ENCODE results near the gene ASCC1.
"Not testable (repeated sequence)": the region's sequence is repeated elsewhere in the genome, so short reads cannot be mapped to it uniquely, and the experiment has no call there.

ASCC1 gene

GRCh38 chr10:72249176-72249862 lies 33.2 kb upstream of the ASCC1 start:
- not testable (repeated sequence) for DNase-seq (ENCODE audit: low read depth in 2 of 2, low spot score in 1 of 2)

- peak; percentile 31 to 39 for DNase-seq (ENCODE audit: low read depth in 2 of 2, low spot score in 1 of 2)
Measured at GRCh38 chr10:72248468-72249151, 32.5 kb upstream of the ASCC1 start.

DNA sequence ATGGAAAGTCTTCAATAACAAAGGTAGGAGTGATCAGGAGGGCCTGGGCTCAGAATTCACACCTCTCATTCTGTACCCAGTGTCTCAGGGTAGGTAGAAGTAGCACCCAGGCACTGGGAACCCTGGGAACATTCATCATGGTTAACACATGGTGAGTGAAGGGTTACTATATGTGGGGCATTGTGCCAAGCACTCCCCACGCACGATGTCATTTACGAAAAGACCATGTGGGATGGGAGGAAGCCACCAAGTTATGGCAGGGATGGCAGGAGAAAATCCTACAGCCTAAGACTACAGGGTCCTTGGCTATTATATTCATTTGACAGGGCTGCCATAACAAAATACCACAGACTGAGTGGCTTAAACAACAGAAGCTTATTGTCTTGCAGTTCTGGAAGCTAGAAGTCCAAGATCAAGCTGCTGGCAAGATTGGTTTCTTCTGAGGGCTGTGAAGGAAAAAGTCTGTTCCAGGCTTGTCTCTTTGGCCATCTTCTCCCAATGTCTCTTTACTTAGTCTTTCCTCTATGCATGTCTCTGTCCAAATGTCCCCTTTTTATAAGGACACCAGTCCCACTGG lies 30.0 kb upstream of the ASCC1 start:
- no peak for DNase-seq (ENCODE audit: low read depth in 2 of 2, low spot score in 1 of 2)

GRCh38 chr10:72244573-72245038 lies 28.5 kb upstream of the ASCC1 start:
- no peak for DNase-seq (ENCODE audit: low read depth in 2 of 2, low spot score in 1 of 2)

GRCh38 chr10:72243822-72244437 lies 27.9 kb upstream of the ASCC1 start:
- no peak for DNase-seq (ENCODE audit: low read depth in 2 of 2, low spot score in 1 of 2)

DNA sequence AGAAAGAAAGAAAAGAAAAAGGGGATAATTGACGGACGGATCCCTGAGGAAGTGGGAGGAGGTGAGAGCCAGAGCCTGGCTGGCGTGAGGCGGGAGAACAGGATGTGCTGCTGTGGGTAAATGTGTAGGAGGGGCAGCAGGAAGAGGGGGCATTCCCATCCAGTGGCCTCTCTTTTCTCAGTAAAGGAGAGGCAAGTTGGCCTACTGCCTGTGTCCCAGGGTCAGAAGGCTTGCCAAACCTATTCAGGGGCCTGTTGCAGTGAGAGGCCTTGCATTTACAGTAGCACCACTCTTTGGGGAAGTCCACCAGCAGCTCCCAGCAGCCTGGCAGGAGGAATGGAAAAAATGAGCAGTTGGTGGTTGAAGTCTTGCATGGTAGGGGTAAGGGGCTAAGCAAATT lies 26.6 kb upstream of the ASCC1 start:
- no peak for DNase-seq (ENCODE audit: low read depth in 2 of 2, low spot score in 1 of 2)

DNA sequence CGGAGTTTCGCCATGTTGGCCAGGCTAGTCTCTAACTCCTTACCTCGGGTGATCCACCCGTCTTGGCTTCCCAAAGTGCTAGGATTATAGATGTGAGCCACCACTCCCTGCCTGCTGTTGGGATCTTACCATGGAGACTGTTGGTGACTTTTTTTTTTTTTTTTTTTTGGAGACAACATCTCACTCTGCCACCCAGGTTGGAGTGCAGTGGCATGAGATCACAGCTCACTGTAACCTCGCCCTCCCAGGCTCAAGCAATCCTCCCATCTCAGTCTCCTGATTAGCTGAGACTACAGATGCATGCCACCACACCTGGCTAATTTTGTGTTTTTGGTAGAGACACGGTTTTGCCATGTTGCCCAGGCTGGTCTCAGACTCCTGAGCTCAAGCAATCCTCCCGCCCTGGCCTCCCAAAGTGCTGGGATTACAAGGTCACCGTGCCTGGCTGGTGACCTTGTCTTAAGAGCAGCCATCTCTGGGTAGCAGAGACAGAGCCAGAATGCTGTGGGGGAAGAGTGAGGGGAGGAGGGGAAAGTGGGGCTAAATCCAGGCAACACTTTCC lies 25.7 kb upstream of the ASCC1 start:
- no peak for DNase-seq (ENCODE audit: low read depth in 2 of 2, low spot score in 1 of 2)

DNA sequence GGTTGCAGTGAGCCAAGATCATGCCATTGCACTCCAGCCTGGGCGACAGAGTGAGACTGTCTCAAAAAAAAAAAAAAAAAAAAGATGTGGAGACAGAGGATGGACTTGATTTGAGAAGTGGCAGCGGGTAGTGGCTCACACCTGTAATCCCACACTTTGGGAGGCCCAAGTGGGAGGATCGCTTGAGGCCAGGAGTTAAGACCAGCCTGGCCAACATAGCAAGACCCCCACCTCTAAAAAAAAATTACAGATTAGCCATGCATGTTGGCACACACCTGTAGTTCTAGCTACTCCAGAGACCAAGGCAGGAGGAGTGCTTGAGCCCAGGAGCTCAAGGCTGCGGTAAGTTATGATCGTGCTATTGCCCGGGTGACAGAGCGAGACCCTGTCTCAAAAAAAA lies 24.3 kb upstream of the ASCC1 start:
- no peak for DNase-seq (ENCODE audit: low read depth in 2 of 2, low spot score in 1 of 2)

- no peak for DNase-seq (ENCODE audit: low read depth in 2 of 2, low spot score in 1 of 2)
Measured at GRCh38 chr10:72239409-72239808, 23.3 kb upstream of the ASCC1 start.

GRCh38 chr10:72238392-72239175 lies 22.5 kb upstream of the ASCC1 start:
- DNase-seq (ENCODE audit: low read depth in 2 of 2, low spot score in 1 of 2), result no peak

DNA sequence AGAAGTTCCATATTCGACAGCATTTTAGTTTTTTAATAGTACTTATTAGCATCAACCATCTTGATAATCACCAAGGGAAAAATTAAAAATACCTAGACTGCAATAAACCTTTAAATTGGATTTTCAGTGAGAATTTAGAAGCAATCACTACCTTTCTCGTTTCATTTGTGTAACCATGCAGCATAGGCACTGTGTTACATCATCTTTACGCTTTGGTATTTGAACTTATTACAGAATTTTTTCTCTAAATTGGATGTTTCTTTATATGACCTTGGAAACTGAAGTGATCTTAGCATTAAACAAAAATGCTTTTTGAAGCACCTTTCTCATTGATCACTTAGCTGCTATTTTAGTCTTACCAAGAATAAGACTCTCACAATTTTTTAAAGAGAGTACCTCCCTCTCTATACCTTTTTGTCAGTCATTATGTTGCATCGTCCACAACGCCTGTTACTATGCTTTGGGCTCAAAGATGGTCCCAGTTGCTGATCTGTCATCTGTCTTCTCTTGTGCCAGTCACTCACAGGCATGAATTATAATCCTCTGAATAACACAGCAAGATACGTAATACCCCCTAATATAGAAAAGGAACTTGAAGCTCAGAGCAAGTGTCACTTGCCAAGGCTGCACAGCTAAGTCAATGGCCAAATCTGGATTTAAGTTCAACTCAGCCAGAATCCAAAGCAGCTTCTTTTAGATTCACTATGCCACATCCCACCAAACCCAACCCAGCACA lies 19.6 kb upstream of the ASCC1 start:
- no peak for DNase-seq (ENCODE audit: low read depth in 2 of 2, low spot score in 1 of 2)

DNA sequence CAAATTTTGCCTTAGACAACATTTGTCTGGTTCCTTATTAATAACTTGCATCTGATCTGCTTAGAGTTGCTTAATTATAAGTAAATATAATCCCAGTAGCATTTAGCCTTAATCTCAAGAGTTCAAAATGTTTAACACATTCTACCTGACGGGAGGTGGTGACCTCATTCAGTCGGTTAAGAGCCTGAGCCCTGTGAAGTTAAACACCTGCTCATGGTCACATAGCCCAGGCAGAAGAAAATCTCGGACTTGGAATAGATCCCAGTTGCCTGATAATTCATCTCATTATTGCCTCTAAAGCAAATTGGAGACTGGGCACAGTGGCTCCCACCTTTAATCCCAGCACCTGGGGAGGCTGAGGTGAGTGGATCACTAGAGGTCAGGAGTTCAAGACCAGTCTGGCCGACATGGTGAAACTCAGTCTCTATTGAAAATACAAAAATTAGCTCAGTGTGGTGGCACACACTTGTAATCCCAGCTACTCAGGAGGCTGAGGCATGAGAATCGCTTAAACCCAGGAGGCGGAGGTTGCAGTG lies 18.6 kb upstream of the ASCC1 start:
- DNase-seq (ENCODE audit: low read depth in 2 of 2, low spot score in 1 of 2), result no peak

DNA sequence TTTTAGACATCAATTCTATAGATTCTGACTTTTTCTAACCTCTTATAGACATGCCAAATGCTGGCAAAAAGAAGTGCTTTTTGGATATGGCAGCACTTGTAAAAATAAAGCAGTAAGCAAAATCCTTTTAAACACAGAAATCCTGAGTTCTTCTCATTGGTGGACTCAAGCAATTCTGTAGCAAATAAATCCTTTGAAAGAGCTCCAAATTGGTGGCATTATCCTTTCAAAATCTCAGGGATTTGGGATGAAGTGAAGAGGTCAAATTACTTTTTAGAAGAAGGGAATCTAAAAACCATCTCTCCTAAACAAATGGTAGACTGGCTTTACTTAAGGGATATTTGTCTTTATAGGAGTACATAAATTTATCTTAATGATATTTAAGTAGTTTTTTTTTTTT lies 17.5 kb upstream of the ASCC1 start:
- DNase-seq (ENCODE audit: low read depth in 2 of 2, low spot score in 1 of 2), result no peak

DNA sequence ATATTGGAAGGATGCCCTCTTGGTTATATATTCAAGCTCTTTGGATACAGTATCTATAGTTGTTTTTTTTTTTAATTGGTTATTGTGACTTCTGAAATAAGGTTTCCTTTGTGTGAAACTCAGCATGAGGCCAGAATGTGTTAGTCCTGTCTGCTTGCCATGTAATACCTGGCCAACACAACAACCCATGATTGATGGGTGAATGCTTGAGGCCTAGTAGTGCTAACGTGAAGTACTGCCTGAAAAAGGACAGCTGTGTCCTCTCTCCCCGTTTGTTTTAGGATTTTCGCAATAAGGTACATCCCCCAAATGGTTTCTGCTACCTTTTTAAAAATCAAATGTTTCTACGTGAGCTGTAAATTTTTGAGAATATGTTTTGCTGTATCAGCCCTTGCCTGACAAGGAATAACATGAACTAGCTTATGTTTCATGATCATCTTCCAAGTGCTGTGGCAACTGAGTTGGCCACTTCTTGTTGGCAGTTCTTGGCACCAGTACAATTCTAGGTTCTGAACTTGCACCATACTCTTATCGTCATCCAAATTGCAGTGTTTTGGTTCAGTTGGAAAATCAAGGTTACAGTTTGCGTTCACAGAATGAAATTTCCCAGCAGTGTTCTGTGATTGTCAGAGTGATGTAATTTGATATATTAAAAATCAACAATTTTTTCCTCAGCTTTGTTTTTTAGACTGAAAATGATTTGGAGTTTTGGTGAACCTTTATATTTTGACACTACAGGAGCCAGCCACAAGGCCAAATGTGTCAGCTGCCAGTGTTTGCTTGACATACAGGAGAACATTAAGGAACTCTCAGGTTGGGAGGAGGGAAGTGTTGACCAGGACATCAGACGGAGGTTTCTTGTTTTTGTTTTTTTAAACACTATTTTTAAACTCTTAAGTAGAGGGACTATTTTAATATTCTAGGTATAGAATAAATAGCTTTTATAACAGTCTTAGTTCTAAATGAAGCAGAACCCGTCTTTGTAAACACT lies 13.5 kb upstream of the ASCC1 start:
- no peak for DNase-seq (ENCODE audit: low read depth in 2 of 2, low spot score in 1 of 2)

DNA sequence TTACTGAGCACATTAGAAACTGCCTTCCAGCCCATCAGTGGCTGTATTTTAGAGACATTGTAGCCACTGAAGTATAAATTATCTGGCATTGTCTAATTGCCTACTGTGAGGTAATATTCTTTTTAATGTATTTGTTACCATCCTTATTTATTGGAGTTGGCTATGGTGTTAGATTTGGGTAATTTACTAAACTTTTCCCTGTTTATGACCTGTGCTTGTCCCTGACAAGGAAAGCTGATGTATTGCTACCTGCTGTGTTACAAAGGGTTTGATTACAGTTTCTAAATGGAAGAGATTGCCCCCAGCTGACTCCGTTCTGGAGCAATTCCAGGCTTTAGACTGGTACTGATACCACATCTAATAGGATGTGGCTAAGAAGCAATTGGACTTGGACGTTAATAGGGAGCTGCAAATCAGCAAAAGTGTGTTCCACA lies 12.3 kb upstream of the ASCC1 start:
- no peak for DNase-seq (ENCODE audit: low read depth in 2 of 2, low spot score in 1 of 2)

- DNase-seq (ENCODE audit: low read depth in 2 of 2, low spot score in 1 of 2), result no peak
Measured at GRCh38 chr10:72227826-72228225, 11.8 kb upstream of the ASCC1 start.

- DNase-seq (ENCODE audit: low read depth in 2 of 2, low spot score in 1 of 2), result no peak
Measured at GRCh38 chr10:72226418-72227027, 10.4 kb upstream of the ASCC1 start.

- not testable (repeated sequence) for DNase-seq (ENCODE audit: low read depth in 2 of 2, low spot score in 1 of 2)
Measured at GRCh38 chr10:72224191-72224590, 8.1 kb upstream of the ASCC1 start.
